H1 (cell line): ENCODE results near the gene PTGDR2. TPM values are rescaled to one million over a fixed set of nuclear protein-coding genes. Genes with fewer than 3 reads are reported as not detected.

Source experiments
- CTCF ChIA-PET: fragments of 300-600 bp; sonication (Branson Sonifier 250); formaldehyde crosslinking; loops from one replicate; lab custom pipeline; 2021; ENCODE audit not compliant: partially characterized antibody; lab: Charles Lee
- POLR2A ChIA-PET: fragments of 300-600 bp; sonication (Branson Sonifier 250); formaldehyde crosslinking; loops from one replicate; lab custom pipeline; 2021; ENCODE audit warnings: inconsistent platforms; ENCODE audit not compliant: partially characterized antibody; lab: Charles Lee
- DNase-seq, 2 experiments: peaks; one replicate each; pipeline versions ENCODE4 v3.0.0 to v3.0.0-alpha.2; 2010 to 2022; ENCODE audit warnings: low spot score in 2 of 2, low read depth in 1 of 2, mixed read lengths in 1 of 2
- FAIRE-seq: peaks from 2 replicates; lab custom pipeline; 2011; peaks lifted over from hg19 to GRCh38; lab: Jason Lieb, UNC
- H2AFZ ChIP-seq: 2 replicates; pipeline ENCODE4 v1.8.1; 2012; ENCODE audit warnings: low read length, inconsistent platforms
- H2AK5ac ChIP-seq: 2 replicates; pipeline ENCODE4 v1.6.1; 2013; ENCODE audit warnings: low read depth, low read length
- H2BK120ac ChIP-seq: replicated peaks from 2 replicates; pipeline ENCODE3; 2013; ENCODE audit warnings: low read depth, low read length, inconsistent platforms
- H2BK12ac ChIP-seq: 2 replicates; pipeline ENCODE4 v1.6.1; 2013; ENCODE audit warnings: low read depth, low read length
- H2BK15ac ChIP-seq: 2 replicates; pipeline ENCODE4 v1.6.1; 2013; ENCODE audit warnings: low read length
- H2BK20ac ChIP-seq: 2 replicates; pipeline ENCODE4 v1.6.1; 2013; ENCODE audit warnings: low read length
- H2BK5ac ChIP-seq: 2 replicates; pipeline ENCODE4 v1.6.1; 2013; ENCODE audit warnings: low read depth, low read length
- H3K14ac ChIP-seq: 2 replicates; pipeline ENCODE4 v1.6.1; 2013; ENCODE audit warnings: inconsistent platforms; ENCODE audit not compliant: insufficient read length
- H3K18ac ChIP-seq: 2 replicates; pipeline ENCODE4 v1.6.1; 2013; ENCODE audit warnings: low read length; ENCODE audit errors: extremely low read depth
- H3K23ac ChIP-seq: 2 replicates; pipeline ENCODE4 v1.6.1; 2013; ENCODE audit warnings: inconsistent platforms; ENCODE audit not compliant: insufficient read length
- H3K23me2 ChIP-seq: 2 replicates; pipeline ENCODE4 v1.6.1; 2013; ENCODE audit warnings: low read depth, low read length
- H3K27ac ChIP-seq: 2 replicates; pipeline ENCODE4 v1.6.1; 2011; ENCODE audit warnings: low read depth, low read length, inconsistent platforms
- H3K27me3 ChIP-seq, 4 experiments: replicated peaks in 1 of 4; 1 replicate in 1 of 4; 2 replicates in 3 of 4; pipeline versions ENCODE4 v1.6.1 to v1.8.1; 2011 to 2013; ENCODE audit warnings: low read length in 3 of 4, mild to moderate bottlenecking in 3 of 4, inconsistent platforms in 2 of 4, mixed read lengths in 2 of 4, moderate library complexity in 1 of 4; ENCODE audit not compliant: control insufficient read depth in 3 of 4, insufficient read depth in 3 of 4; ENCODE audit errors: extremely low read depth in 1 of 4
- H3K36me3 ChIP-seq, 4 experiments: 2 replicates each; pipeline versions ENCODE4 v1.6.1 to v1.8.1; 2011 to 2013; ENCODE audit warnings: mild to moderate bottlenecking in 4 of 4, low read length in 3 of 4, moderate library complexity in 2 of 4, control low read depth in 1 of 4, inconsistent platforms in 1 of 4; ENCODE audit not compliant: insufficient read depth in 4 of 4, control insufficient read depth in 2 of 4
- H3K4ac ChIP-seq: replicated peaks from 2 replicates; pipeline ENCODE3; 2013; ENCODE audit warnings: low read length, low read depth, mixed read lengths, inconsistent platforms; ENCODE audit not compliant: insufficient read length
- H3K4me1 ChIP-seq, 4 experiments: replicated peaks in 1 of 4; 1 replicate in 1 of 4; 2 replicates in 3 of 4; pipeline versions ENCODE4 v1.6.1 to v1.8.1; 2011 to 2013; ENCODE audit warnings: low read length in 3 of 4, inconsistent platforms in 2 of 4, mixed read lengths in 1 of 4; ENCODE audit not compliant: insufficient read depth in 4 of 4, control insufficient read depth in 3 of 4
- H3K4me2 ChIP-seq, 2 experiments: 2 replicates each; pipeline versions ENCODE4 v1.6.1 to v1.8.1; 2011 to 2013; ENCODE audit warnings: low read depth in 2 of 2, low read length in 2 of 2, control low read depth in 1 of 2, inconsistent platforms in 1 of 2, mild to moderate bottlenecking in 1 of 2; ENCODE audit not compliant: insufficient read depth in 1 of 2
- H3K4me3 ChIP-seq, 4 experiments: fragments of 200-600, 300-600 bp in 1 of 4; sonication (generic), shearing (Covaris generic), sonication (Bioruptor Twin) in 1 of 4; 2 replicates each; pipeline versions ENCODE4 v1.5.1 to v1.8.1; 2011 to 2016; ENCODE audit warnings: low read length in 4 of 4, low read depth in 3 of 4, control low read depth in 2 of 4, inconsistent platforms in 2 of 4, mild to moderate bottlenecking in 2 of 4, mixed read lengths in 1 of 4, moderate library complexity in 1 of 4; ENCODE audit not compliant: insufficient read depth in 2 of 4; ENCODE audit errors: extremely low read depth in 1 of 4
- H3K56ac ChIP-seq: replicated peaks from 2 replicates; pipeline ENCODE3; 2013; ENCODE audit warnings: low read depth, mild to moderate bottlenecking, mixed read lengths, low read length, inconsistent platforms; ENCODE audit not compliant: insufficient read length
- H3K79me1 ChIP-seq: 2 replicates; pipeline ENCODE4 v1.6.1; 2013; ENCODE audit warnings: low read depth, low read length, control low read depth
- H3K79me2 ChIP-seq, 2 experiments: 2 replicates each; pipeline versions ENCODE4 v1.6.1 to v1.8.1; 2012 to 2013; ENCODE audit warnings: low read length in 2 of 2, mild to moderate bottlenecking in 2 of 2, inconsistent platforms in 1 of 2; ENCODE audit not compliant: insufficient read depth in 2 of 2, control insufficient read depth in 1 of 2
- H3K9ac ChIP-seq, 4 experiments: replicated peaks in 1 of 4; 1 replicate in 1 of 4; 2 replicates in 3 of 4; pipeline versions ENCODE4 v1.6.1 to v1.8.1; 2011 to 2013; ENCODE audit warnings: low read depth in 3 of 4, low read length in 3 of 4, control low read depth in 2 of 4, mild to moderate bottlenecking in 2 of 4, moderate library complexity in 2 of 4, inconsistent platforms in 1 of 4; ENCODE audit errors: extremely low read depth in 1 of 4
- H3K9me3 ChIP-seq, 2 experiments: 2 replicates each; pipeline versions ENCODE4 v1.6.1 to v1.8.1; 2012 to 2013; ENCODE audit warnings: mild to moderate bottlenecking in 2 of 2, moderate library complexity in 2 of 2, control low read depth in 1 of 2, inconsistent platforms in 1 of 2, low read depth in 1 of 2, low read length in 1 of 2, mixed read lengths in 1 of 2; ENCODE audit not compliant: insufficient read depth in 2 of 2
- H4K20me1 ChIP-seq, 2 experiments: replicated peaks in 1 of 2; 2 replicates each; pipeline versions ENCODE3 to v1.8.1; 2011 to 2013; ENCODE audit warnings: inconsistent platforms in 2 of 2, low read length in 2 of 2, mild to moderate bottlenecking in 1 of 2; ENCODE audit not compliant: insufficient read depth in 2 of 2, control insufficient read depth in 1 of 2
- H4K5ac ChIP-seq: 2 replicates; pipeline ENCODE4 v1.6.1; 2013; ENCODE audit warnings: low read length, low read depth, mixed read lengths, inconsistent platforms; ENCODE audit not compliant: insufficient read length
- H4K8ac ChIP-seq: 2 replicates; pipeline ENCODE4 v1.8.0; 2013; ENCODE audit warnings: mild to moderate bottlenecking, moderate library complexity, low read length, inconsistent platforms; ENCODE audit not compliant: insufficient read depth; ENCODE audit errors: extremely low read depth
- H4K91ac ChIP-seq: replicated peaks from 2 replicates; pipeline ENCODE3; 2013; ENCODE audit warnings: low read length, mixed read lengths, inconsistent platforms; ENCODE audit not compliant: insufficient read length
- MAX ChIP-seq: IDR thresholded peaks from 2 replicates; pipeline ENCODE4 v1.6.1; 2012; ENCODE audit warnings: inconsistent platforms
- RAD21 ChIP-seq, 2 experiments: IDR thresholded peaks in 1 of 2; conservative IDR thresholded peaks in 1 of 2; 2 replicates each; pipeline ENCODE4 v1.6.1; 2011; ENCODE audit warnings: low read depth in 2 of 2, low read length in 2 of 2, improper control_type of control experiment in 1 of 2, inconsistent platforms in 1 of 2, mild to moderate bottlenecking in 1 of 2, moderate library complexity in 1 of 2
- WGBS, 2 experiments: shearing (Covaris generic) in 1 of 2; methylation state at CpG; one replicate each; pipeline versions ENCODE4 v1.1.6 to v1.1.7; 2013 to 2015; ENCODE audit warnings: low lambda C conversion rate in 2 of 2, mixed read lengths in 2 of 2, inconsistent platforms in 1 of 2, low coverage in 1 of 2, missing lambda C conversion rate in 1 of 2; ENCODE audit not compliant: insufficient replicate concordance in 2 of 2, insufficient coverage in 1 of 2, insufficient read length in 1 of 2; ENCODE audit errors: extremely low coverage in 1 of 2, missing lambda C conversion rate in 1 of 2; 5-methylcytosine and 5-hydroxymethylcytosine counted together
- polyA plus RNA-seq, 7 experiments: library from polyadenylated mRNA; depleted of rRNA in 3 of 7; stranded (reverse) in 5 of 7; unstranded in 2 of 7; fragments of >200 nt in 5 of 7; fragments of 200-250 nt in 2 of 7; gene quantifications; 1 replicate in 5 of 7; 2 replicates in 1 of 7; 4 replicates in 1 of 7; pipeline versions ENCODE4 v1.2.1 to v1.2.3, GENCODE V29; 2011 to 2013; ENCODE audit warnings: missing spikeins in 2 of 7, mixed read lengths in 2 of 7
- total RNA-seq: library from RNA; stranded (reverse); fragmentation: NEBNext Ultra II Directional; extraction: Animal tissue kit (Norgen Biotek cat#: 25700); gene quantifications from 2 replicates; pipeline ENCODE4 v1.2.1, GENCODE V29; 2021
- TF ChIP-seq, protein P1 (sequence below), 3 experiments: IDR thresholded peaks; 1 replicate in 2 of 3; 2 replicates in 1 of 3; pipeline versions ENCODE4 v1.5.1 to v1.6.1; 2011; ENCODE audit warnings: low read length in 3 of 3, mild to moderate bottlenecking in 3 of 3, inconsistent platforms in 2 of 3, low read depth in 1 of 3, moderate library complexity in 1 of 3; ENCODE audit not compliant: insufficient read depth in 1 of 3; ENCODE audit errors: control extremely low read depth in 1 of 3

PTGDR2 gene
- total and polyA plus RNA-seq, 2 of the 8 experiments (the other 6 are each of a cell fraction or from before 2014, with no cell fraction given), result 0.20 TPM; not detected in 1

GRCh38 chr11:60887556-60887955 is 31.8 kb upstream of the PTGDR2 start:
- Histone ChIP-seq H2AK5ac (no peak overlapping the region), H3K23me2 (no peaks in the 10 kb centered on the region), H2BK5ac (no peak overlapping the region), H3K4me1 (no peaks in the 10 kb centered on the region), H3K79me2 (no peaks in the 10 kb centered on the region), H3K18ac (no peak overlapping the region), H3K23ac (no peak overlapping the region), H3K14ac (no peak overlapping the region), H2BK12ac (no peak overlapping the region), H4K5ac (no peak overlapping the region), H3K4ac (no peak overlapping the region), H4K20me1 (peaks cover 0 to 7% of the 10 kb centered on the region in 2 experiments), H2BK20ac (no peak overlapping the region), H3K27ac (no peak overlapping the region), H4K91ac (no peak overlapping the region), H3K4me3 (no peak overlapping the region), H3K79me1 (no peaks in the 10 kb centered on the region; the same call in 1 of the 2 replicates), H2BK15ac (no peak overlapping the region), H3K9ac (no peak overlapping the region), H3K27me3 (no peaks in the 10 kb centered on the region), H3K4me2 (no peak overlapping the region)
- ChIA-PET CTCF (interaction anchor here (0.7 to 23.0 kb wide), 39 partner anchors 11 to 307 kb away, joined by 3 to 522 read pairs (median 5); partner anchors contain the start of genes MS4A10, PRPF19, TMEM109 and ZP1), POLR2A (interaction anchor here (0.6 to 3.5 kb wide), 9 partner anchors 10 to 113 kb away, joined by 3 to 18 read pairs (median 5); partner anchors contain the start of gene PRPF19)
- WGBS, 2 experiments, result 65% methylated on average over 5 of the region's 5 CpGs; no CpG with 5 or more reads in 1 of the 2 experiments
- FAIRE-seq, result no peak
- DNase-seq, result peak in 1 of 2 experiments; percentile 60
- TF ChIP-seq RAD21 (IDR thresholded peaks at IDR 0.05 in 1 of 2, conservative IDR thresholded peaks at IDR 0.05 in 1 of 2; ENCODE audit: low read depth in 2 of 2, low read length in 2 of 2) (peak; percentile 92 to 93), MAX (no peak)
- TF ChIP-seq, protein P1, sequence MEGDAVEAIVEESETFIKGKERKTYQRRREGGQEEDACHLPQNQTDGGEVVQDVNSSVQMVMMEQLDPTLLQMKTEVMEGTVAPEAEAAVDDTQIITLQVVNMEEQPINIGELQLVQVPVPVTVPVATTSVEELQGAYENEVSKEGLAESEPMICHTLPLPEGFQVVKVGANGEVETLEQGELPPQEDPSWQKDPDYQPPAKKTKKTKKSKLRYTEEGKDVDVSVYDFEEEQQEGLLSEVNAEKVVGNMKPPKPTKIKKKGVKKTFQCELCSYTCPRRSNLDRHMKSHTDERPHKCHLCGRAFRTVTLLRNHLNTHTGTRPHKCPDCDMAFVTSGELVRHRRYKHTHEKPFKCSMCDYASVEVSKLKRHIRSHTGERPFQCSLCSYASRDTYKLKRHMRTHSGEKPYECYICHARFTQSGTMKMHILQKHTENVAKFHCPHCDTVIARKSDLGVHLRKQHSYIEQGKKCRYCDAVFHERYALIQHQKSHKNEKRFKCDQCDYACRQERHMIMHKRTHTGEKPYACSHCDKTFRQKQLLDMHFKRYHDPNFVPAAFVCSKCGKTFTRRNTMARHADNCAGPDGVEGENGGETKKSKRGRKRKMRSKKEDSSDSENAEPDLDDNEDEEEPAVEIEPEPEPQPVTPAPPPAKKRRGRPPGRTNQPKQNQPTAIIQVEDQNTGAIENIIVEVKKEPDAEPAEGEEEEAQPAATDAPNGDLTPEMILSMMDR (IDR thresholded peaks at IDR 0.05; ENCODE audit: control extremely low read depth in 1 of 3, insufficient read depth in 1 of 3, low read depth in 1 of 3, low read length in 3 of 3), result peak; percentile 54 to 85 (median 84)
- TF ChIP-seq, all 59 proteins: peak for 2
- no peak overlapping the region for H2AFZ ChIP-seq
- no peaks in the 10 kb centered on the region for H3K9me3 ChIP-seq
- no peak overlapping the region for H4K8ac ChIP-seq
- no peak overlapping the region for H3K56ac ChIP-seq
- H2BK120ac ChIP-seq, result no peak overlapping the region
- peaks cover 0 to 15% (median 4%) of the 10 kb centered on the region in 4 experiments; a peak in 4 of 8 replicates for H3K36me3 ChIP-seq
